GM12892 (cell line): ENCODE data around the gene NEDD4L.

Experiments
- DNase-seq: peaks from one replicate; pipeline ENCODE4 v3.0.0; 2011; ENCODE audit not compliant: insufficient read length
- FAIRE-seq: peaks from 2 replicates; lab custom pipeline; 2011; peaks lifted over from hg19 to GRCh38; lab: Jason Lieb, UNC
- POLR2A ChIP-seq: IDR thresholded peaks from 2 replicates; pipeline ENCODE4 v1.6.1; 2011; ENCODE audit warnings: low read depth, low read length, control low read depth
- POLR2AphosphoS5 ChIP-seq: IDR thresholded peaks from 2 replicates; pipeline ENCODE4 v1.6.1; 2011; ENCODE audit warnings: low read depth, low read length, control low read depth
- TAF1 ChIP-seq: IDR thresholded peaks from 2 replicates; pipeline ENCODE4 v1.6.1; 2011; ENCODE audit warnings: low read depth, mild to moderate bottlenecking, control low read depth, low read length, borderline replicate concordance

NEDD4L gene

GRCh38 chr18:58097121-58097906 lies 53.3 kb downstream of the NEDD4L start:
- TF ChIP-seq POLR2AphosphoS5, result no peak
- TF ChIP-seq TAF1, result no peak
- no peak for TF ChIP-seq POLR2A
- DNase-seq, result no peak
- FAIRE-seq, result no peak

- FAIRE-seq (no peak), DNase-seq (no peak)
- TF ChIP-seq POLR2AphosphoS5, result no peak
- TF ChIP-seq POLR2A, result no peak
- TF ChIP-seq TAF1, result no peak
Measured at GRCh38 chr18:58097907-58098166, 53.8 kb downstream of the NEDD4L start.

- DNase-seq, result no peak
- no peak for FAIRE-seq
- TF ChIP-seq POLR2AphosphoS5, result no peak
- no peak for TF ChIP-seq TAF1
- no peak for TF ChIP-seq POLR2A
Measured at GRCh38 chr18:58098706-58099105, 54.7 kb downstream of the NEDD4L start.

- TF ChIP-seq POLR2A (no peak), POLR2AphosphoS5 (no peak), TAF1 (no peak)
- DNase-seq, result no peak
- FAIRE-seq, result peak; percentile 92
Measured at GRCh38 chr18:58100154-58100553, 56.1 kb downstream of the NEDD4L start.

- FAIRE-seq (no peak), DNase-seq (no peak)
- TF ChIP-seq POLR2AphosphoS5, result no peak
- TF ChIP-seq POLR2A, result no peak
- TF ChIP-seq TAF1, result no peak
Measured at GRCh38 chr18:58101291-58101794, 57.3 kb downstream of the NEDD4L start.

- FAIRE-seq (peak; percentile 79), DNase-seq (no peak)
- TF ChIP-seq POLR2A (no peak), POLR2AphosphoS5 (no peak), TAF1 (no peak)
Measured at GRCh38 chr18:58102018-58102417, 58.0 kb downstream of the NEDD4L start.

- TF ChIP-seq TAF1 (no peak), POLR2A (no peak), POLR2AphosphoS5 (no peak)
- DNase-seq, result no peak
- no peak for FAIRE-seq
Measured at GRCh38 chr18:58102875-58103274, 58.8 kb downstream of the NEDD4L start.

- TF ChIP-seq POLR2A (no peak), POLR2AphosphoS5 (no peak), TAF1 (no peak)
- DNase-seq, result no peak
- peak; percentile 67 for FAIRE-seq
Measured at GRCh38 chr18:58103339-58103985, 59.4 kb downstream of the NEDD4L start.

GRCh38 chr18:58104096-58104495 lies 60.1 kb downstream of the NEDD4L start:
- DNase-seq, result no peak
- TF ChIP-seq TAF1 (no peak), POLR2AphosphoS5 (no peak), POLR2A (no peak)

GRCh38 chr18:58105206-58105887 lies 61.3 kb downstream of the NEDD4L start:
- no peak for TF ChIP-seq POLR2AphosphoS5
- no peak for TF ChIP-seq POLR2A
- no peak for TF ChIP-seq TAF1
- no peak for FAIRE-seq

More at GRCh38 chr18:58104096-58104495, 60.1 kb downstream of the NEDD4L start:
- no peak for FAIRE-seq

GRCh38 chr18:58105888-58106260 lies 61.8 kb downstream of the NEDD4L start:
- FAIRE-seq, result no peak

More at GRCh38 chr18:58105206-58105887, 61.3 kb downstream of the NEDD4L start:
- no peak for DNase-seq

More at GRCh38 chr18:58105888-58106260, 61.8 kb downstream of the NEDD4L start:
- no peak for DNase-seq
- TF ChIP-seq TAF1, result no peak
- TF ChIP-seq POLR2A, result no peak
- no peak for TF ChIP-seq POLR2AphosphoS5
